Measurements from ENCODE around the gene COL6A5. TPM values are rescaled to one million over a fixed set of nuclear protein-coding genes. Genes with fewer than 3 reads are reported as not detected.

Gene COL6A5
- total and polyA plus RNA-seq, 2 of the 13 experiments (the other 11 are each of a cell fraction or from before 2014, with no cell fraction given) = not detected

DNA sequence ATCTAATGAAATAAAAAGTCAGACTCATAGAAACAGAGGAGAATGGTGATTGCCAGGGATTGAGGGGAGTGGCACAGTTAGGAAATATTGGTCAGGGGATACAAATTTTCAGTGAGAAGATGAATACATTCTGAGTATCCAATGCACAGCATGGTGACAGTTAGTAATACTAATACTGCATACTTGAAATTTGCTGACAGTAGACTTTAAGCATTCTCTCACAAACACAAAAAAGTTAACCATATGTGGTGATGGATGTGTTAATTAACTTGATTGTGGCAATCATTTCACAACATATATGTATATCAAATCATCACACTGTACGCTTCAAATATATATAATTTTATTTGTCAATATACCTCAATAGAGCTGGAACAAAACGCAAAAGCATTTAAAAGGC, 162.3 kb downstream of the COL6A5 start:
- TF ChIP-seq MAFF (IDR thresholded peaks at IDR 0.05; ENCODE audit: low read depth, low read length) (peak; percentile 32; the same call in 1 of the 2 replicates), ZNF775 (CRISPR knock-in tag; IDR thresholded peaks at IDR 0.05; ENCODE audit: borderline replicate concordance) (no peak), MAFK (conservative IDR thresholded peaks at IDR 0.05 in 1 of 2, IDR thresholded peaks at IDR 0.05 in 1 of 2; ENCODE audit: low read length in 2 of 2) (peak; percentile 33 to 67; a peak in 2 of 4 replicates)
- no peak for ATAC-seq
- BruUV-seq (replicated peaks) = no TSS peak
- no peaks in the 10 kb centered on the region for H3K79me2 ChIP-seq (ENCODE audit: insufficient read depth, low read length)
- no peaks in the 10 kb centered on the region for H4K20me1 ChIP-seq (ENCODE audit: insufficient read depth, low read length)
- no peaks in the 10 kb centered on the region for H3K4me1 ChIP-seq (ENCODE audit: insufficient read depth, low read length)
- ChIA-PET POLR2A (no interaction called here), CTCF (ENCODE audit: low intra/inter-chr PET ratio, low total read pairs) (no interaction called here)
- DNase-seq (ENCODE audit: low spot score) = no peak
- 4% methylated on average over 2 of the region's 2 CpGs for WGBS (ENCODE audit: low lambda C conversion rate)
- H3K4me3 ChIP-seq (replicated peaks in 1 of 3; ENCODE audit: insufficient read depth in 1 of 3, low read depth in 2 of 3, low read length in 3 of 3) = no peak overlapping the region
- no peaks in the 10 kb centered on the region for H3K36me3 ChIP-seq (replicated peaks in 1 of 2; ENCODE audit: control insufficient read depth in 1 of 2, insufficient read depth in 2 of 2, low read length in 2 of 2)
- H3K27me3 ChIP-seq (ENCODE audit: control insufficient read depth in 1 of 2, insufficient read depth in 2 of 2, low read length in 2 of 2) = peaks cover 0 to 11% of the 10 kb centered on the region in 2 experiments; a peak in 1 of 5 replicates
- intact Hi-C loops (cut with micrococcal nuclease; ENCODE audit: unreplicated experiment) = no loop called here
- no peak overlapping the region for H2AFZ ChIP-seq (ENCODE audit: low read length)
- FAIRE-seq = no peak
- in situ Hi-C loops (cut with HindIII; ENCODE audit: extremely low pct_ligation_motif_present, low pct_unique_long_range_greater_than_20kb) = no loop called here
- H3K27ac ChIP-seq (ENCODE audit: extremely low read length, insufficient read depth, low read length) = no peak overlapping the region
- H3K9ac ChIP-seq (ENCODE audit: insufficient read depth, low read depth, low read length) = no peak overlapping the region
- no peaks in the 10 kb centered on the region for H3K9me3 ChIP-seq (ENCODE audit: low read length)
- H3K4me2 ChIP-seq (ENCODE audit: low read depth, low read length) = no peak overlapping the region

DNA sequence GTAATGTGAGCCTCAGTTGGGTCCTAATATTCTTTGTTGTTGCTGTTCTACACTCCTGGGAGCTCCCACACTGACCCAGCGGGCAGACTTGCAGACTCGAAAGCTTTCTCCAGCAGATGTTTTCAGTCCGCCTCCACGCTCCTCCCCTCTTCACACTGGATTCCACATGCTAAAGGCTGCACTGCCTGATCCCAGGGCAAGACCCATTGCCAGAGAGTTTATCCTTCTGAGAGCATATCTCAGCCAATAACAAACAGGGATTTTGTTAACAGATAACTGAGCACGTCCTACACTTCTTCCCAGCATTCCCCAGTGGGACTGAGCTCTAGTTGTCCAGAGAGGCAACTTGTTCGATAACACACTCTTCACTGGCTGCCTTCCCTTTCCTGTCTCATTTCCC, 163.5 kb downstream of the COL6A5 start:
- no peaks in the 10 kb centered on the region for H3K36me3 ChIP-seq (replicated peaks in 1 of 2; ENCODE audit: control insufficient read depth in 1 of 2, insufficient read depth in 2 of 2, low read length in 2 of 2)
- in situ Hi-C loops (cut with HindIII; ENCODE audit: extremely low pct_ligation_motif_present, low pct_unique_long_range_greater_than_20kb) (no loop called here), intact Hi-C loops (cut with micrococcal nuclease; ENCODE audit: unreplicated experiment) (no loop called here)
- no peak overlapping the region for H3K27ac ChIP-seq (ENCODE audit: extremely low read length, insufficient read depth, low read length)
- no peak overlapping the region for H3K4me3 ChIP-seq (replicated peaks in 1 of 3; ENCODE audit: insufficient read depth in 1 of 3, low read depth in 2 of 3, low read length in 3 of 3)
- no peak for FAIRE-seq
- TF ChIP-seq SRSF4 (IDR thresholded peaks at IDR 0.05; ENCODE audit: low read depth, low read length, poor library complexity, severe bottlenecking) (no peak), ZNF251 (CRISPR knock-in tag; IDR thresholded peaks at IDR 0.05) (no peak), KMT2B (CRISPR knock-in tag; IDR thresholded peaks at IDR 0.05) (no peak)
- TF ChIP-seq, protein P1, sequence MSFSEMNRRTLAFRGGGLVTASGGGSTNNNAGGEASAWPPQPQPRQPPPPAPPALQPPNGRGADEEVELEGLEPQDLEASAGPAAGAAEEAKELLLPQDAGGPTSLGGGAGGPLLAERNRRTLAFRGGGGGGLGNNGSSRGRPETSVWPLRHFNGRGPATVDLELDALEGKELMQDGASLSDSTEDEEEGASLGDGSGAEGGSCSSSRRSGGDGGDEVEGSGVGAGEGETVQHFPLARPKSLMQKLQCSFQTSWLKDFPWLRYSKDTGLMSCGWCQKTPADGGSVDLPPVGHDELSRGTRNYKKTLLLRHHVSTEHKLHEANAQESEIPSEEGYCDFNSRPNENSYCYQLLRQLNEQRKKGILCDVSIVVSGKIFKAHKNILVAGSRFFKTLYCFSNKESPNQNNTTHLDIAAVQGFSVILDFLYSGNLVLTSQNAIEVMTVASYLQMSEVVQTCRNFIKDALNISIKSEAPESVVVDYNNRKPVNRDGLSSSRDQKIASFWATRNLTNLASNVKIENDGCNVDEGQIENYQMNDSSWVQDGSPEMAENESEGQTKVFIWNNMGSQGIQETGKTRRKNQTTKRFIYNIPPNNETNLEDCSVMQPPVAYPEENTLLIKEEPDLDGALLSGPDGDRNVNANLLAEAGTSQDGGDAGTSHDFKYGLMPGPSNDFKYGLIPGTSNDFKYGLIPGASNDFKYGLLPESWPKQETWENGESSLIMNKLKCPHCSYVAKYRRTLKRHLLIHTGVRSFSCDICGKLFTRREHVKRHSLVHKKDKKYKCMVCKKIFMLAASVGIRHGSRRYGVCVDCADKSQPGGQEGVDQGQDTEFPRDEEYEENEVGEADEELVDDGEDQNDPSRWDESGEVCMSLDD (CRISPR knock-in tag; IDR thresholded peaks at IDR 0.05; ENCODE audit: borderline replicate concordance) = no peak
- TF ChIP-seq, protein P2, sequence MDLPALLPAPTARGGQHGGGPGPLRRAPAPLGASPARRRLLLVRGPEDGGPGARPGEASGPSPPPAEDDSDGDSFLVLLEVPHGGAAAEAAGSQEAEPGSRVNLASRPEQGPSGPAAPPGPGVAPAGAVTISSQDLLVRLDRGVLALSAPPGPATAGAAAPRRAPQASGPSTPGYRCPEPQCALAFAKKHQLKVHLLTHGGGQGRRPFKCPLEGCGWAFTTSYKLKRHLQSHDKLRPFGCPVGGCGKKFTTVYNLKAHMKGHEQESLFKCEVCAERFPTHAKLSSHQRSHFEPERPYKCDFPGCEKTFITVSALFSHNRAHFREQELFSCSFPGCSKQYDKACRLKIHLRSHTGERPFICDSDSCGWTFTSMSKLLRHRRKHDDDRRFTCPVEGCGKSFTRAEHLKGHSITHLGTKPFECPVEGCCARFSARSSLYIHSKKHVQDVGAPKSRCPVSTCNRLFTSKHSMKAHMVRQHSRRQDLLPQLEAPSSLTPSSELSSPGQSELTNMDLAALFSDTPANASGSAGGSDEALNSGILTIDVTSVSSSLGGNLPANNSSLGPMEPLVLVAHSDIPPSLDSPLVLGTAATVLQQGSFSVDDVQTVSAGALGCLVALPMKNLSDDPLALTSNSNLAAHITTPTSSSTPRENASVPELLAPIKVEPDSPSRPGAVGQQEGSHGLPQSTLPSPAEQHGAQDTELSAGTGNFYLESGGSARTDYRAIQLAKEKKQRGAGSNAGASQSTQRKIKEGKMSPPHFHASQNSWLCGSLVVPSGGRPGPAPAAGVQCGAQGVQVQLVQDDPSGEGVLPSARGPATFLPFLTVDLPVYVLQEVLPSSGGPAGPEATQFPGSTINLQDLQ (CRISPR knock-in tag; IDR thresholded peaks at IDR 0.05) = no peak
- H3K4me2 ChIP-seq (ENCODE audit: low read depth, low read length) = no peak overlapping the region
- no peaks in the 10 kb centered on the region for H3K4me1 ChIP-seq (ENCODE audit: insufficient read depth, low read length)
- no peaks in the 10 kb centered on the region for H4K20me1 ChIP-seq (ENCODE audit: insufficient read depth, low read length)
- H3K79me2 ChIP-seq (ENCODE audit: insufficient read depth, low read length) = no peaks in the 10 kb centered on the region
- H3K9me3 ChIP-seq (ENCODE audit: low read length) = no peaks in the 10 kb centered on the region
- H2AFZ ChIP-seq (ENCODE audit: low read length) = no peak overlapping the region
- H3K9ac ChIP-seq (ENCODE audit: insufficient read depth, low read depth, low read length) = no peak overlapping the region
- ChIA-PET CTCF (ENCODE audit: low intra/inter-chr PET ratio, low total read pairs) (no interaction called here), POLR2A (no interaction called here)
- WGBS (ENCODE audit: low lambda C conversion rate) = 5% methylated on average over 6 of the region's 6 CpGs
- no peak for DNase-seq (ENCODE audit: low spot score)
- BruUV-seq (replicated peaks) = no TSS peak
- ATAC-seq = no peak
- H3K27me3 ChIP-seq (ENCODE audit: control insufficient read depth in 1 of 2, insufficient read depth in 2 of 2, low read length in 2 of 2) = peaks cover 0 to 11% of the 10 kb centered on the region in 2 experiments; a peak in 1 of 5 replicates
